Measurements from ENCODE around the gene SPOCK2.
A peak's percentile ranks its signal among the peaks of the same experiment; 100 is the strongest.

SPOCK2 gene

GRCh38 chr10:72074574-72075375 lies 13.6 kb downstream of the SPOCK2 start:
- Mint-ChIP-seq H3K4me1 (ENCODE audit: low read depth) (peaks cover 89% of the 10 kb centered on the region), H3K36me3 (peaks cover 5% of the 10 kb centered on the region), H3K27ac (peak overlapping the region; percentile 98), H3K27me3 (no peaks in the 10 kb centered on the region), H3K9me3 (ENCODE audit: low read depth) (no peaks in the 10 kb centered on the region), H3K4me3 (peak overlapping the region; percentile 56)

GRCh38 chr10:72073708-72074573 lies 14.4 kb downstream of the SPOCK2 start:
- H3K9me3 Mint-ChIP-seq (ENCODE audit: low read depth): no peaks in the 10 kb centered on the region
- H3K27ac Mint-ChIP-seq: peak overlapping the region; percentile 92
- peak overlapping the region; percentile 50 for H3K4me3 Mint-ChIP-seq

GRCh38 chr10:72072639-72073038 lies 15.7 kb downstream of the SPOCK2 start:
- Mint-ChIP-seq H3K36me3 (peaks cover 5% of the 10 kb centered on the region), H3K9me3 (ENCODE audit: low read depth) (no peaks in the 10 kb centered on the region), H3K27ac (peak overlapping the region; percentile 88), H3K4me1 (ENCODE audit: low read depth) (peaks cover 77% of the 10 kb centered on the region), H3K4me3 (no peak overlapping the region), H3K27me3 (no peaks in the 10 kb centered on the region)

More at GRCh38 chr10:72073708-72074573, 14.4 kb downstream of the SPOCK2 start:
- Mint-ChIP-seq H3K4me1 (ENCODE audit: low read depth) (peaks cover 89% of the 10 kb centered on the region), H3K36me3 (peaks cover 5% of the 10 kb centered on the region), H3K27me3 (no peaks in the 10 kb centered on the region)

- no peak overlapping the region for H3K4me3 Mint-ChIP-seq
- H3K27me3 Mint-ChIP-seq: no peaks in the 10 kb centered on the region
- peak overlapping the region; percentile 88 for H3K27ac Mint-ChIP-seq
- peaks cover 71% of the 10 kb centered on the region for H3K4me1 Mint-ChIP-seq (ENCODE audit: low read depth)
- peaks cover 5% of the 10 kb centered on the region for H3K36me3 Mint-ChIP-seq
- no peaks in the 10 kb centered on the region for H3K9me3 Mint-ChIP-seq (ENCODE audit: low read depth)
Measured at GRCh38 chr10:72072046-72072445, 16.3 kb downstream of the SPOCK2 start.

GRCh38 chr10:72069751-72070526 lies 18.4 kb downstream of the SPOCK2 start:
- Mint-ChIP-seq H3K4me1 (ENCODE audit: low read depth) (peaks cover 50% of the 10 kb centered on the region), H3K27ac (peak overlapping the region; percentile 90), H3K36me3 (peaks cover 5% of the 10 kb centered on the region)

GRCh38 chr10:72068901-72069446 lies 19.4 kb downstream of the SPOCK2 start:
- peak overlapping the region; percentile 90 for H3K27ac Mint-ChIP-seq
- peaks cover 41% of the 10 kb centered on the region for H3K4me1 Mint-ChIP-seq (ENCODE audit: low read depth)
- H3K9me3 Mint-ChIP-seq (ENCODE audit: low read depth): no peaks in the 10 kb centered on the region
- peaks cover 5% of the 10 kb centered on the region for H3K36me3 Mint-ChIP-seq
- H3K4me3 Mint-ChIP-seq: no peak overlapping the region
- no peaks in the 10 kb centered on the region for H3K27me3 Mint-ChIP-seq

More at GRCh38 chr10:72069751-72070526, 18.4 kb downstream of the SPOCK2 start:
- Mint-ChIP-seq H3K4me3 (no peak overlapping the region), H3K27me3 (no peaks in the 10 kb centered on the region), H3K9me3 (ENCODE audit: low read depth) (no peaks in the 10 kb centered on the region)

GRCh38 chr10:72068126-72068765 lies 20.1 kb downstream of the SPOCK2 start:
- H3K9me3 Mint-ChIP-seq (ENCODE audit: low read depth): no peaks in the 10 kb centered on the region
- H3K27ac Mint-ChIP-seq: peak overlapping the region; percentile 90
- H3K27me3 Mint-ChIP-seq: no peaks in the 10 kb centered on the region
- H3K36me3 Mint-ChIP-seq: peaks cover 5% of the 10 kb centered on the region
- H3K4me1 Mint-ChIP-seq (ENCODE audit: low read depth): peaks cover 38% of the 10 kb centered on the region
- H3K4me3 Mint-ChIP-seq: no peak overlapping the region

- no peak overlapping the region for H3K4me3 Mint-ChIP-seq
- H3K4me1 Mint-ChIP-seq (ENCODE audit: low read depth): peaks cover 32% of the 10 kb centered on the region
- no peaks in the 10 kb centered on the region for H3K9me3 Mint-ChIP-seq (ENCODE audit: low read depth)
- H3K36me3 Mint-ChIP-seq: peaks cover 5% of the 10 kb centered on the region
- no peaks in the 10 kb centered on the region for H3K27me3 Mint-ChIP-seq
- peak overlapping the region; percentile 34 for H3K27ac Mint-ChIP-seq
Measured at GRCh38 chr10:72067463-72068125, 20.8 kb downstream of the SPOCK2 start.

GRCh38 chr10:72066318-72067284 lies 21.8 kb downstream of the SPOCK2 start:
- Mint-ChIP-seq H3K36me3 (peaks cover 3% of the 10 kb centered on the region), H3K4me1 (ENCODE audit: low read depth) (peaks cover 31% of the 10 kb centered on the region), H3K4me3 (no peak overlapping the region), H3K27ac (peak overlapping the region; percentile 73), H3K9me3 (ENCODE audit: low read depth) (no peaks in the 10 kb centered on the region), H3K27me3 (no peaks in the 10 kb centered on the region)

- Mint-ChIP-seq H3K27me3 (no peaks in the 10 kb centered on the region), H3K4me1 (ENCODE audit: low read depth) (peaks cover 21% of the 10 kb centered on the region), H3K9me3 (ENCODE audit: low read depth) (no peaks in the 10 kb centered on the region), H3K27ac (peak overlapping the region; percentile 34), H3K4me3 (no peak overlapping the region), H3K36me3 (no peaks in the 10 kb centered on the region)
Measured at GRCh38 chr10:72065439-72066025, 22.8 kb downstream of the SPOCK2 start.

GRCh38 chr10:72063703-72064391 lies 24.5 kb downstream of the SPOCK2 start:
- Mint-ChIP-seq H3K9me3 (ENCODE audit: low read depth) (no peaks in the 10 kb centered on the region), H3K27me3 (no peaks in the 10 kb centered on the region), H3K36me3 (no peaks in the 10 kb centered on the region), H3K4me1 (ENCODE audit: low read depth) (peaks cover 26% of the 10 kb centered on the region), H3K4me3 (no peak overlapping the region), H3K27ac (peak overlapping the region; percentile 79)
